PC-3 (cell line): ENCODE results near the gene LIN37. TPM values are rescaled to one million over a fixed set of nuclear protein-coding genes. Genes with fewer than 3 reads are reported as not detected.
A peak's percentile ranks its signal among the peaks of the same experiment; 100 is the strongest.

ENCODE experiments used
- ATAC-seq: fragments of 200-7000 bp; cut with Tn5 transposase; 2 replicates; pipeline ENCODE4 v1.9.1; 2020; ENCODE audit warnings: mild to moderate bottlenecking, moderate library complexity
- BruUV-seq: library from RNA; stranded (reverse); fragments of 400-500 nt; replicated peaks from 2 replicates; lab custom pipeline; 2021; lab: Mats Ljungman, UMichigan
- CTCF ChIA-PET: fragments of 300-600 bp; sonication (Branson Sonifier 250); formaldehyde crosslinking; loops from one replicate; lab custom pipeline; 2022; ENCODE audit warnings: antibody characterized with exemption; lab: Charles Lee
- POLR2A ChIA-PET: fragments of 300-600 bp; sonication (Branson Sonifier 250); formaldehyde crosslinking; loops from one replicate; lab custom pipeline; 2022; ENCODE audit warnings: antibody characterized with exemption; ENCODE audit not compliant: unreplicated experiment; lab: Charles Lee
- DNase-seq: peaks from one replicate; pipeline ENCODE4 v3.0.0-alpha.2; 2015
- H2AFZ ChIP-seq: fragments of 300-600 bp; sonication (generic); 2 replicates; pipeline ENCODE4 v1.6.0; 2016; ENCODE audit warnings: antibody characterized with exemption, low read length
- H3F3A ChIP-seq: fragments of 300-600 bp; sonication (generic); one replicate; pipeline ENCODE4 v1.6.0; 2017; ENCODE audit warnings: antibody characterized with exemption, low read length, control low read depth, mild to moderate bottlenecking; ENCODE audit not compliant: unreplicated experiment
- H3K27ac ChIP-seq: fragments of 300-600 bp; sonication (generic); 2 replicates; pipeline ENCODE4 v1.5.1; 2016; ENCODE audit warnings: mild to moderate bottlenecking, low read length
- H3K27me3 ChIP-seq: fragments of 300-600 bp; sonication (generic); 2 replicates; pipeline ENCODE4 v1.6.1; 2016; ENCODE audit warnings: low read length, mixed read lengths
- H3K36me3 ChIP-seq: fragments of 300-600 bp; sonication (generic); 2 replicates; pipeline ENCODE4 v1.6.1; 2016; ENCODE audit warnings: low read depth, mixed run types, low read length, mixed read lengths
- H3K4me1 ChIP-seq: fragments of 300-600 bp; sonication (generic); 2 replicates; pipeline ENCODE4 v1.5.1; 2016; ENCODE audit warnings: low read length; ENCODE audit not compliant: insufficient read depth
- H3K4me2 ChIP-seq: fragments of 300-600 bp; sonication (generic); 2 replicates; pipeline ENCODE4 v1.6.0; 2016; ENCODE audit warnings: low read length
- H3K4me3 ChIP-seq: fragments of 300-600 bp; sonication (generic); 2 replicates; pipeline ENCODE4 v1.5.1; 2016; ENCODE audit warnings: mild to moderate bottlenecking, low read length, mixed read lengths
- H3K79me2 ChIP-seq: fragments of 300-600 bp; sonication (generic); 2 replicates; pipeline ENCODE4 v1.6.1; 2017; ENCODE audit warnings: low read length, mixed read lengths
- H3K9ac ChIP-seq: fragments of 300-600 bp; sonication (generic); 2 replicates; pipeline ENCODE4 v1.6.0; 2016; ENCODE audit warnings: mild to moderate bottlenecking, low read length
- H3K9me2 ChIP-seq: fragments of 300-600 bp; sonication (generic); replicated peaks from 2 replicates; pipeline ENCODE4 v1.6.1; 2016; ENCODE audit warnings: mixed run types, low read length, mixed read lengths
- H3K9me3 ChIP-seq: fragments of 300-600 bp; sonication (generic); 2 replicates; pipeline ENCODE4 v1.6.1; 2016; ENCODE audit warnings: low read length, mixed read lengths
- H4K20me1 ChIP-seq: fragments of 300-600 bp; sonication (generic); 2 replicates; pipeline ENCODE4 v1.6.1; 2016; ENCODE audit warnings: low read length, mixed read lengths
- EZH2 ChIP-seq: fragments of 300-600 bp; sonication (generic); IDR thresholded peaks from one replicate; pipeline ENCODE4 v1.6.1; 2017; ENCODE audit warnings: antibody characterized with exemption, mild to moderate bottlenecking, low read length; ENCODE audit not compliant: unreplicated experiment
- EZH2phosphoT487 ChIP-seq: fragments of 300-600 bp; sonication (generic); IDR thresholded peaks from 2 replicates; pipeline ENCODE4 v1.6.1; 2018; ENCODE audit warnings: mild to moderate bottlenecking, antibody characterized with exemption, low read length, borderline replicate concordance
- intact Hi-C: fragments of 100-400 bp; cut with micrococcal nuclease; formaldehyde crosslinking; loops from 2 replicates; pipeline ENCODE4 v1.9.0; 2023
- total RNA-seq: library from RNA; depleted of rRNA; stranded (reverse); fragments of >200 nt; gene quantifications from 2 replicates; pipeline ENCODE4 v1.2.3, GENCODE V29; 2014
- TF ChIP-seq, protein P1 (sequence below): fragments of 300-600 bp; sonication (generic); conservative IDR thresholded peaks from 2 replicates; pipeline ENCODE4 v1.5.1; 2017; ENCODE audit warnings: antibody characterized with exemption, low read depth, mild to moderate bottlenecking, low read length

The LIN37 gene
- total RNA-seq, 1 experiment from 2014 or later: 8.2 TPM

DNA sequence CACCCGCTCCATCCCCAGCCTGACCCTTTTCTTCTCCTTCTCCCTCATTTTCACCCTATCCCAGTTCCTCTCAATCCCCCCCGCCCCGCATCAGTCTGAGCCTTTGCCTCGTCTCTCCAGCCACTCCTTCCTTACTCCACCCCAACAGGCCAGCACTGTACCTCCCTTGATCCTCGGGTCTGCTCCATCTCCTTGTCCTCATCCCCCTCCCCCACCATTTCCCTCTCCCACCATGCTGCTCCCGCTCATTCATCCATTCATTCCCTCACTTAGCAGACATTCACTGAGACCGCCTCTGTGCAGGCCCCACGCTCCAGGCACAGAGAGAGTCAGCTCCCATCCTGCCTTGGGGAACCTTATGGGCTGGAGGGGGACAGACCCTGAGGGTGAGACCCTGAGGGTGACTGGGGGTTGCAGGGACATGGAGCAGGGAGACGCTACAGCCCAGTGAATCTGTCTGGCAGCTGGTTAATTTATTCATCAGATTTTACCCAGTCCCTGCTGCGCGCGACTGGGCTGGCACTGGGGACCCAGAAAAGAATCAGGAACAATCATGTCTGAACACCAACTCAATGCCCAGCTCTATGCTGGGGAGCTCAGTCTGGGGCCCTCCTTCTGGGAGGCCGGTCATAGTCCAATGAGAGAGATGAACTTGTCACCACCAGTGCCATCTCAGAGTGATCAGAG, 27.9 kb downstream of the LIN37 start:
- H3K27ac ChIP-seq: no peak overlapping the region
- no peaks in the 10 kb centered on the region for H3F3A ChIP-seq
- no peaks in the 10 kb centered on the region for H3K9me2 ChIP-seq
- H3K4me2 ChIP-seq: peak overlapping the region; percentile 98
- no peaks in the 10 kb centered on the region for H3K36me3 ChIP-seq
- ChIA-PET CTCF (no interaction called here), POLR2A (interaction anchor here (0.6 kb wide), 1 partner anchor 36 kb away, joined by 3 read pairs; no protein-coding TSS in a partner anchor)
- no peaks in the 10 kb centered on the region for H3K79me2 ChIP-seq
- peaks cover 7% of the 10 kb centered on the region for H3K4me1 ChIP-seq
- ATAC-seq: no peak
- H2AFZ ChIP-seq: no peak overlapping the region
- H3K27me3 ChIP-seq: no peaks in the 10 kb centered on the region
- H3K9ac ChIP-seq: 0 out of 2 replicates have a peak overlapping the region, but pooled peaks have one; percentile 17
- H3K9me3 ChIP-seq: no peaks in the 10 kb centered on the region
- H3K4me3 ChIP-seq: peak overlapping the region; percentile 66
- BruUV-seq: no TSS peak
- intact Hi-C loops: no loop called here
- H4K20me1 ChIP-seq: no peaks in the 10 kb centered on the region
- TF ChIP-seq, protein P1, sequence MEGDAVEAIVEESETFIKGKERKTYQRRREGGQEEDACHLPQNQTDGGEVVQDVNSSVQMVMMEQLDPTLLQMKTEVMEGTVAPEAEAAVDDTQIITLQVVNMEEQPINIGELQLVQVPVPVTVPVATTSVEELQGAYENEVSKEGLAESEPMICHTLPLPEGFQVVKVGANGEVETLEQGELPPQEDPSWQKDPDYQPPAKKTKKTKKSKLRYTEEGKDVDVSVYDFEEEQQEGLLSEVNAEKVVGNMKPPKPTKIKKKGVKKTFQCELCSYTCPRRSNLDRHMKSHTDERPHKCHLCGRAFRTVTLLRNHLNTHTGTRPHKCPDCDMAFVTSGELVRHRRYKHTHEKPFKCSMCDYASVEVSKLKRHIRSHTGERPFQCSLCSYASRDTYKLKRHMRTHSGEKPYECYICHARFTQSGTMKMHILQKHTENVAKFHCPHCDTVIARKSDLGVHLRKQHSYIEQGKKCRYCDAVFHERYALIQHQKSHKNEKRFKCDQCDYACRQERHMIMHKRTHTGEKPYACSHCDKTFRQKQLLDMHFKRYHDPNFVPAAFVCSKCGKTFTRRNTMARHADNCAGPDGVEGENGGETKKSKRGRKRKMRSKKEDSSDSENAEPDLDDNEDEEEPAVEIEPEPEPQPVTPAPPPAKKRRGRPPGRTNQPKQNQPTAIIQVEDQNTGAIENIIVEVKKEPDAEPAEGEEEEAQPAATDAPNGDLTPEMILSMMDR: no peak
- TF ChIP-seq EZH2 (no peak), EZH2phosphoT487 (no peak)
- DNase-seq: no peak

DNA sequence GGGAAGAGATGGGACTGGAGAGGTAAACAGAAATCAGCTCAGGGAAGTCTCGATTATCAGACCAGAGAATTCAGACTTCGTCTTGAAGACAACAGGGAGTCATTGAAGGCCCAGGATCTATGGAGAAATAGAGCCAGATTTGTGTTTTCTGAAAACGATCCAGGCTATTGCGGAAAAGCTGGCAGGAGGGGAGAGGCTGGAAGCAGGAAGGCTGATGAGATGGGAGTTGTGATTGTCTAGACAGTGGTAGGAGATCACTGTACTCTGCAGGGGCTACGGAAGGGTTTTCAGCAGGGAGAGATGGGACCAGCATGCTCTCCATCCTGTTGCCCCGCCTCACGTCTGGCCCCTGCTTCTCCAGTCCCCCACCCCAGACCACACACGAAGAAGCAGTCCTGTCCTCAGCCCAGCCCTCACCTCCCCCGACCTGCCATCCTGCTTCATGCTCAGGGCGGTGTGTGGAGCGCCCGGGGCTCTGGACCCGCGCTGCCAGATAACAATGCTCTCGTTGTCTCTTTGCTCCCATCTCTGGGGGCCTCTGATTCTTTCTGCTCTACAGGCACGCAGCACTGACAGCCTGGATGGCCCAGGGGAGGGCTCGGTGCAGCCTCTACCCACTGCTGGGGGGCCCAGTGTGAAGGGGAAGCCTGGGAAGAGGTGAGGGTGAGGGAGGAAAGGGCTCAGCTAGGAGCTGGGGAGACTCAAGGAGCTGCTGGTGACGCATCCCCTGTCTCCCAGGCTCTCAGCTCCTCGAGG, 28.9 kb downstream of the LIN37 start:
- TF ChIP-seq, protein P1: no peak
- TF ChIP-seq EZH2: no peak
- TF ChIP-seq EZH2phosphoT487: no peak
- ChIA-PET POLR2A (interaction anchor here (0.6 kb wide), 1 partner anchor 32 kb away, joined by 7 read pairs; the partner anchor contains the start of genes PSENEN and U2AF1L4), CTCF (no interaction called here)

DNA sequence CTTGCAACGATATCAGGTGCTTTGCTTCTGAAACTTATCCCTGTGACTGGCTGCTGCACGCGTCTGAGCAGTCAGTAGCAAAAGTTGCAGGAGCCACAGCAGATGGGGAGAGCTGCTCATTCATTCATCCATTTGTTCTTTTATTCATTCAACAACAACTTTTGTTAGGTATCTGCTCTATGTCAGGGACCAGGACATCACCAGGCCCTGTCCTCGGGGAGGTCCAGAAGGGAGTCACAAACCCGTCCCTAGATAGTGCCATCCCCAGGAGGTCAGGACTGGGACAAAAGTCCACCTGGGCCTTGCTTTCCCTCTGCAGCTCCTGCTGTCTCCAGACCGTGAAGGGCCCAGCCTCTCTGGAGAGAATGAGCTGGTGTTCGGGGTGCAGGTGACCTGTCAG, 29.6 kb downstream of the LIN37 start:
- Histone ChIP-seq H3K4me1 (peaks cover 7% of the 10 kb centered on the region), H3K9ac (no peak overlapping the region), H3K9me3 (no peaks in the 10 kb centered on the region), H3K36me3 (no peaks in the 10 kb centered on the region), H3K27me3 (no peaks in the 10 kb centered on the region), H3K79me2 (no peaks in the 10 kb centered on the region), H3K4me2 (no peak overlapping the region), H3K4me3 (no peak overlapping the region), H3K9me2 (no peaks in the 10 kb centered on the region), H3K27ac (no peak overlapping the region), H4K20me1 (no peaks in the 10 kb centered on the region), H2AFZ (no peak overlapping the region), H3F3A (no peaks in the 10 kb centered on the region)
- TF ChIP-seq, protein P1: no peak
- no peak for TF ChIP-seq EZH2
- TF ChIP-seq EZH2phosphoT487: no peak
- ChIA-PET POLR2A (no interaction called here), CTCF (no interaction called here)
- BruUV-seq: no TSS peak
- DNase-seq (no peak), ATAC-seq (no peak)
- intact Hi-C loops: no loop called here

More for the DNA sequence above, 28.9 kb downstream of the LIN37 start:
- Histone ChIP-seq H3F3A (no peaks in the 10 kb centered on the region), H3K4me3 (no peak overlapping the region), H3K79me2 (no peaks in the 10 kb centered on the region), H3K27me3 (no peaks in the 10 kb centered on the region), H3K9ac (no peak overlapping the region), H3K9me3 (no peaks in the 10 kb centered on the region), H2AFZ (no peak overlapping the region), H3K4me1 (peaks cover 7% of the 10 kb centered on the region), H3K27ac (no peak overlapping the region), H3K9me2 (no peaks in the 10 kb centered on the region), H3K36me3 (no peaks in the 10 kb centered on the region), H3K4me2 (no peak overlapping the region), H4K20me1 (no peaks in the 10 kb centered on the region)
- DNase-seq (no peak), ATAC-seq (no peak)
- intact Hi-C loops: no loop called here
- BruUV-seq: no TSS peak
